Measurements from ENCODE around the gene TOP1. TPM values are rescaled to one million over a fixed set of nuclear protein-coding genes. Genes with fewer than 3 reads are reported as not detected.

The TOP1 gene
- total RNA-seq, 1 donor from 2014 or later: 52.0 TPM

GRCh38 chr20:41072915-41073314 lies 44.3 kb downstream of the TOP1 start:
- Histone ChIP-seq H3K27me3 (ENCODE audit: low read depth) (no peaks in the 10 kb centered on the region), H3K36me3 (peaks cover 25% of the 10 kb centered on the region), H3K4me1 (peaks cover 60% of the 10 kb centered on the region), H3K27ac (peak overlapping the region; percentile 15), H3K9me3 (no peaks in the 10 kb centered on the region), H3K4me3 (no peak overlapping the region)
- TF ChIP-seq CTCF (IDR thresholded peaks at IDR 0.05): no peak
- no peak for ATAC-seq
- no peak for DNase-seq
- intact Hi-C loops (cut with DNase I): no loop called here

GRCh38 chr20:41074441-41074840 lies 45.8 kb downstream of the TOP1 start:
- TF ChIP-seq CTCF (IDR thresholded peaks at IDR 0.05): no peak
- ATAC-seq (no peak), DNase-seq (no peak)
- peaks cover 67% of the 10 kb centered on the region for H3K4me1 ChIP-seq
- H3K36me3 ChIP-seq: peaks cover 31% of the 10 kb centered on the region
- H3K4me3 ChIP-seq: no peak overlapping the region
- H3K9me3 ChIP-seq: no peaks in the 10 kb centered on the region
- H3K27ac ChIP-seq: no peak overlapping the region
- intact Hi-C loops (cut with DNase I): no loop called here
- no peaks in the 10 kb centered on the region for H3K27me3 ChIP-seq (ENCODE audit: low read depth)

GRCh38 chr20:41076776-41077175 lies 48.2 kb downstream of the TOP1 start:
- intact Hi-C loops (cut with DNase I): no loop called here
- Histone ChIP-seq H3K4me3 (no peak overlapping the region), H3K27ac (no peak overlapping the region), H3K4me1 (peaks cover 64% of the 10 kb centered on the region), H3K27me3 (ENCODE audit: low read depth) (no peaks in the 10 kb centered on the region), H3K9me3 (no peaks in the 10 kb centered on the region), H3K36me3 (peaks cover 53% of the 10 kb centered on the region)
- DNase-seq (no peak), ATAC-seq (no peak)
- no peak for TF ChIP-seq CTCF (IDR thresholded peaks at IDR 0.05)

- DNase-seq (no peak), ATAC-seq (peak; percentile 89 to 90)
- no peaks in the 10 kb centered on the region for H3K27me3 ChIP-seq (ENCODE audit: low read depth)
- peak overlapping the region; percentile 34 for H3K27ac ChIP-seq
- peak overlapping the region; percentile 9 for H3K4me3 ChIP-seq
- peaks cover 69% of the 10 kb centered on the region for H3K36me3 ChIP-seq
- peaks cover 49% of the 10 kb centered on the region for H3K4me1 ChIP-seq
- H3K9me3 ChIP-seq: no peaks in the 10 kb centered on the region
- peak; percentile 54 for TF ChIP-seq CTCF (IDR thresholded peaks at IDR 0.05)
- intact Hi-C loops (cut with DNase I): no loop called here
Observed at GRCh38 chr20:41078329-41078728, 49.7 kb downstream of the TOP1 start.

GRCh38 chr20:41079066-41079465 lies 50.4 kb downstream of the TOP1 start:
- intact Hi-C loops (cut with DNase I): no loop called here
- H3K36me3 ChIP-seq: peaks cover 76% of the 10 kb centered on the region

More at GRCh38 chr20:41079066-41079465, 50.4 kb downstream of the TOP1 start:
- peaks cover 42% of the 10 kb centered on the region for H3K4me1 ChIP-seq
- peak overlapping the region; percentile 25 for H3K27ac ChIP-seq
- no peaks in the 10 kb centered on the region for H3K9me3 ChIP-seq
- TF ChIP-seq CTCF (IDR thresholded peaks at IDR 0.05): no peak
- H3K4me3 ChIP-seq: no peak overlapping the region
- DNase-seq (no peak), ATAC-seq (no peak)
- no peaks in the 10 kb centered on the region for H3K27me3 ChIP-seq (ENCODE audit: low read depth)
